GM19372 (cell line): Measurements from ENCODE around the gene CLIC3.

Experiments used
- ATAC-seq: cut with Tn5 transposase; IDR thresholded peaks from one replicate; pipeline ENCODE4 v1.9.1; 2021; ENCODE audit warnings: mild to moderate bottlenecking, low read depth, moderate library complexity; ENCODE audit not compliant: unreplicated experiment

CLIC3 gene

GRCh38 chr9:136970361-136970760, 26.0 kb downstream of the CLIC3 start:
- no peak for ATAC-seq

GRCh38 chr9:136969774-136970173, 26.6 kb downstream of the CLIC3 start:
- no peak for ATAC-seq

- no peak for ATAC-seq
Measured at GRCh38 chr9:136969150-136969549, 27.2 kb downstream of the CLIC3 start.

GRCh38 chr9:136968333-136969127, 27.8 kb downstream of the CLIC3 start:
- no peak for ATAC-seq

- no peak for ATAC-seq
Measured at GRCh38 chr9:136965771-136966484, 30.4 kb downstream of the CLIC3 start.

- ATAC-seq, result no peak
Measured at GRCh38 chr9:136964833-136965422, 31.4 kb downstream of the CLIC3 start.

- no peak for ATAC-seq
Measured at GRCh38 chr9:136964171-136964689, 32.1 kb downstream of the CLIC3 start.

- ATAC-seq, result no peak
Measured at GRCh38 chr9:136963751-136964150, 32.6 kb downstream of the CLIC3 start.

GRCh38 chr9:136963341-136963740, 33.0 kb downstream of the CLIC3 start:
- ATAC-seq, result no peak

GRCh38 chr9:136962701-136963248, 33.6 kb downstream of the CLIC3 start:
- no peak for ATAC-seq

- no peak for ATAC-seq
Measured at GRCh38 chr9:136962163-136962562, 34.2 kb downstream of the CLIC3 start.

- no peak for ATAC-seq
Measured at GRCh38 chr9:136961279-136962065, 34.9 kb downstream of the CLIC3 start.

GRCh38 chr9:136960938-136961275, 35.5 kb downstream of the CLIC3 start:
- ATAC-seq, result no peak

GRCh38 chr9:136960212-136960937, 36.0 kb downstream of the CLIC3 start:
- no peak for ATAC-seq

GRCh38 chr9:136958898-136959850, 37.2 kb downstream of the CLIC3 start:
- ATAC-seq, result no peak

- no peak for ATAC-seq
Measured at GRCh38 chr9:136958473-136958872, 37.9 kb downstream of the CLIC3 start.

- no peak for ATAC-seq
Measured at GRCh38 chr9:136957901-136958300, 38.5 kb downstream of the CLIC3 start.

- no peak for ATAC-seq
Measured at GRCh38 chr9:136957461-136957860, 38.9 kb downstream of the CLIC3 start.

GRCh38 chr9:136956604-136957003, 39.8 kb downstream of the CLIC3 start:
- no peak for ATAC-seq
